ENCODE data around the gene VASH2.

The VASH2 gene

DNA sequence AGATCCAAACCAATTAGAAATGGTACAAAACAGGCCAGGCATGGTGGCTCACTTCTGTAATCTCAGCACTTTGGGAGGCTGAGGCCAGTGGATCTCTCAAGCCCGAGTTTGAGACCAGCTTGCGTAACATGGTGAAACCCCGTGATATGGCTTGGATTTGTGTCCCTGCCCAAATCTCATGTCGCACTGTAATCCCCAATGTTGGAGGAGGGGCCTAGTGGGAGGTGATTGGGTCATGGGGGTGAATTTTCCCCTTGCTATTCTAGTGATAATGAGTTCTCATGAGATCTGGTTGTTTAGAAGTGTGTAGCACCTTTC is 7.0 kb upstream of the VASH2 start:
- TF ChIP-seq, protein P1, sequence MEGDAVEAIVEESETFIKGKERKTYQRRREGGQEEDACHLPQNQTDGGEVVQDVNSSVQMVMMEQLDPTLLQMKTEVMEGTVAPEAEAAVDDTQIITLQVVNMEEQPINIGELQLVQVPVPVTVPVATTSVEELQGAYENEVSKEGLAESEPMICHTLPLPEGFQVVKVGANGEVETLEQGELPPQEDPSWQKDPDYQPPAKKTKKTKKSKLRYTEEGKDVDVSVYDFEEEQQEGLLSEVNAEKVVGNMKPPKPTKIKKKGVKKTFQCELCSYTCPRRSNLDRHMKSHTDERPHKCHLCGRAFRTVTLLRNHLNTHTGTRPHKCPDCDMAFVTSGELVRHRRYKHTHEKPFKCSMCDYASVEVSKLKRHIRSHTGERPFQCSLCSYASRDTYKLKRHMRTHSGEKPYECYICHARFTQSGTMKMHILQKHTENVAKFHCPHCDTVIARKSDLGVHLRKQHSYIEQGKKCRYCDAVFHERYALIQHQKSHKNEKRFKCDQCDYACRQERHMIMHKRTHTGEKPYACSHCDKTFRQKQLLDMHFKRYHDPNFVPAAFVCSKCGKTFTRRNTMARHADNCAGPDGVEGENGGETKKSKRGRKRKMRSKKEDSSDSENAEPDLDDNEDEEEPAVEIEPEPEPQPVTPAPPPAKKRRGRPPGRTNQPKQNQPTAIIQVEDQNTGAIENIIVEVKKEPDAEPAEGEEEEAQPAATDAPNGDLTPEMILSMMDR (IDR thresholded peaks at IDR 0.05; ENCODE audit: low read depth, low read length, missing control alignments), result no peak
- no peak overlapping the region for H3K4me3 ChIP-seq (ENCODE audit: low read depth, low read length)
- DNase-seq (ENCODE audit: low read depth), result no peak

DNA sequence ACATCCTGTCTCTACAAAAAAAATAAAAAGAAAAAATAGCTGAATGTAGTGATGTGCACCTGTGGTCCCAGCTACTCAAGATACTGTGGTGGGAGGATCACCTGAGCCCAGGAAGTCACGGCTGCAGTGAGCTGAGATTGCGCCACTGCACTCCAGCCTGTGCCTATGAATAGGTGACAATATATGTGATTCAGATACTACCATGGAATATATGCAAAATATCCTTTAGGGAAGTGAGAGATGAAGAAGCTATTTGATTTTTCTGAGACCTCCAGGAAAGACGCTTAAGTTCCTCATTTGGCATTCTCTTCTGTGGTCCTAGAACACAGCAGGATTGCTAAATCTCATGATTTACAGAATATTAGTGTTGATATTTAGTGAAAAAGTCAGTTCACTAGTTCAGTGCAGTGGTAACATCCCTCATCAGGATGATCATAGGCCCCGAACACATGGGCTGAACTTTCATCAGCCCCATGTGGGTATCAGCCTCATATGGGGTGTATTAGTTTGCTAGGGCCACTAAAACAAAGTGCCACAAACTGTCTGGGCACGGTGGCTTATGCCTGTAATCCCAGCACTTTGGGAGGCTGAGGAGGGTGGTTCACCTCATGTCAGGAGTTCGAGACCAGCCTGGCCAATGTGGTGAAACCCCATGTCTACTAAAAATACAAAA is 6.0 kb upstream of the VASH2 start:
- DNase-seq (ENCODE audit: low read depth), result no peak
- TF ChIP-seq, protein P1 (IDR thresholded peaks at IDR 0.05; ENCODE audit: low read depth, low read length, missing control alignments), result no peak
- no peak overlapping the region for H3K4me3 ChIP-seq (ENCODE audit: low read depth, low read length)

DNA sequence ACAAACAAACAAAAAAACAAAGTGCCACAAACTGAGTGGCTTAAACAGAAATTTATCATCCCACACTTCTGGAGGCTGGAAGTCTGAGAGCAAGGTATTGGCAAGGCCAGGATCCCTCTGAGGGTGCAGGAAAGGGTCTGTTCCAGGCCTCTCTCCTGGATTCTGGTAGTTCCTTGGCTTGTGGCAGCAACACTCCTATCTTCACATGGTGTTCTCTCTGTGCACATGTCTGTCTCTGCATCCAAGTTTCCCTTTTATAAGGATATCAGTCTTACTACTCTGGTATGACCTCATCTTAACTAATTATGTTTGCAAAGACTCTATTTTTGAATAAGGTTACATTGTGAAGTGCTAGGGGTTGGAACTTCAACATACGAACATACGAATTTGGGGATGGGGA is 5.3 kb upstream of the VASH2 start:
- DNase-seq (ENCODE audit: low read depth), result no peak
- no peak overlapping the region for H3K4me3 ChIP-seq (ENCODE audit: low read depth, low read length)
- TF ChIP-seq, protein P1 (IDR thresholded peaks at IDR 0.05; ENCODE audit: low read depth, low read length, missing control alignments), result no peak

DNA sequence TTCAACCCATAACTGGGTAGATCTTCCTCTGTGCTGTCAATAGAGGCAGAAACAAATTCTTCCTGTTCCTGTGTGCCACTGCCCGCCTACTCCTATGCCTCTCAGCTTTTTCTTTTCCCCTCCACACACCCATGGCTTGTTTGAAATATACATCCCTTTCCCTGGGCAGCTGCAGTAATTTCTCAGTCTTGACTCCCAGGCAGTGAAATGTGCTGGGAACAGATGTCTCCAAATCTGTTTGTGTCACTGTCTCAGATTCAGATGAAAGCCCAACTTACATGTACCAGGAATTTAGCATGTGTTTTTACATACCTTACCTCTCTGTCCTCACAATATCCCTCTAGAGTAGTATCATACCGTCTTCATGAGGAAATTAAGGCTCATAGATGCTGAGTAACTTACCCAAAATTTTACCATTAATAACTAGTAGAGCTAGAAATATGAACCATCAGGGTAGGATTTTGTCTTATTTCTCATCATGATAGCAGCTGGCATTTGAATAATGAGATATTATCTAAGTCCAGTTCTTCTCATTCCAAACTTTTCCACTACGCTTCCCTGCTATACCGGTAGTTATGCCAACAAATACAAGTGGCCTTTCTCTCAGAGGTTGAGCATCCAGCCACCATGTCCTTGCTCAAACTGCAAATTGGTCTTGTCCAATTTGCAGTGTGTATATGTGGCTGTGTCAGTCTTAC is 4.7 kb upstream of the VASH2 start:
- no peak for DNase-seq (ENCODE audit: low read depth)
- TF ChIP-seq, protein P1 (IDR thresholded peaks at IDR 0.05; ENCODE audit: low read depth, low read length, missing control alignments), result no peak
- no peak overlapping the region for H3K4me3 ChIP-seq (ENCODE audit: low read depth, low read length)

DNA sequence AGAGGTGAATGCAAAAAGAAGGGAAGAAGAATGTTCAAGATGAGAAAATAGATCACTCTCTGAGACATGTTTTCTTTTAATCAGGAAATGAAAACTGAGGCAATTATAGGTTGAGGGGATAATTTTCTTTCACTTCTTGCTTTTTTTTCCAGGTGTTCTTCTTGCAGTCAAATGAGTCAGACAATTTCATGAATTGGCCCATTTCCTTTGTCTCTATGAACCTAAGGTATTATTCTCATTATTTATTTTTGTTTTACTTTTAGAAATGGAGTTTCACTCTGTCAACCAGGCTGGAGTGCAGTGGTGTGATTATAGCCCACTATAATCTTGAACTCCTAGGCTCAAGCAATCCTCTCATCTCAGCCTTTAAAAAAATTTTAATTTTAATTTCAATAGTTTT is 3.5 kb upstream of the VASH2 start:
- DNase-seq (ENCODE audit: low read depth), result no peak
- no peak overlapping the region for H3K4me3 ChIP-seq (ENCODE audit: low read depth, low read length)
- TF ChIP-seq, protein P1 (IDR thresholded peaks at IDR 0.05; ENCODE audit: low read depth, low read length, missing control alignments), result no peak

DNA sequence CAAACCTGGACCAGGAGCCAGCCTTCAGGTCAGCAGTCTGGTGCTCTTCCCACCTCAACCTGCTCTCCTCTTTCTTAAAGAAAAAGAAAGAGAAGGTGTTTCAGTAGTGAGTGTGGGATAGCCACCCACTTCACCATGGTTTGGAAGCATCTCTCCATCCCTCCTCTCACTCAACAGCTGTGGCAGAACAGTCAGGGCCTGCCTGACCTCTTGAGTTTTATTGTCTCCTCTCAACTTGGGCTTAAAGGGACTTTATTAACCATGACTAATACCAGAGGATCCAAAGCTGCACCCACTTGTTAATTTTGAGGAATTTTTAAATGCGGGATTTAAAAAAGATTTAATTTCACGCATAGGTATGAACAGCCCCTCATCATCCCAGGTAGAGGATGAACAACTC is 570 bp upstream of the VASH2 start:
- no peak for DNase-seq (ENCODE audit: low read depth)
- TF ChIP-seq, protein P1 (IDR thresholded peaks at IDR 0.05; ENCODE audit: low read depth, low read length, missing control alignments), result no peak
- H3K4me3 ChIP-seq (ENCODE audit: low read depth, low read length), result peak overlapping the region; percentile 72

Measured in GM12864 (cell line).